Activated CD4-positive, alpha-beta T cell treated with anti-CD3 and anti-CD28 coated beads, Interleukin-2, amount 50 U/mL, for 48 hours (primary cell): Measurements from ENCODE around the gene ABCG4.
"Not testable (repeated sequence)": the region's sequence is repeated elsewhere in the genome, so short reads cannot be mapped to it uniquely, and the experiment has no call there.

Experiments
- DNase-seq, 2 experiments: peaks; one replicate each; pipeline ENCODE4 v3.0.0-alpha.2; 2020

ABCG4 gene

DNA sequence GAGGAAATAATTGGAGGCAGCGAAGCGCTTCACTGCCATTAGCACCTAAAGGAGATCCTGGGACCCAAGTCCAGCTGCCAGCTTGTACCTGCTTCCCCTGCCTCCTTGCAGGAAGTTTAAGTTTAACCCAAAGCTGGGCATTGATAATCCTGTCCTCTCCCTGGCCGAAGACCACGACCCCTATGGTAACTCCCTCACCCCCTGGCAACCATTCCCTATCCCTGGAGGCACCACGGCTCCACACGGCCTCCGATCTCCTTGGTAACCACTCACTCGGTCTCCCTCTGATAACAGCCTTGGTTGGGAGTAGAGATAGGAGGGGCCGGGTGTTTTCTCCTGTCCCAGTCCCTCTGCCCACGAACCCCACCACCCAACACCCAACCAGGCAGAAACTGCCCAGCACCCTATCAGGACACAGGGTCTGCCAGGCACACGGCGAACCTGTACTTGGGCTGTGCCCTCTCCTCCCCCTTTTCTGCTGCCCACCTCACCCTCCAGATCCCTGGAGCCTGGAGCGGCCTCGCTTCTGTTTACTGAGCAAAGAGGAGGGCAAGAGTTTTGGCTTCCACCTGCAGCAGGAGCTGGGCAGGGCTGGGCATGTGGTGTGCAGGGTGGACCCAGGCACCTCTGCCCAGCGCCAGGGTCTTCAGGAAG, 37.3 kb downstream of the ABCG4 start:
- DNase-seq: no peak

- DNase-seq: no peak
Measured at GRCh38 chr11:119187123-119187892, 38.5 kb downstream of the ABCG4 start.

GRCh38 chr11:119188067-119188466, 39.2 kb downstream of the ABCG4 start:
- no peak for DNase-seq

GRCh38 chr11:119188887-119189286, 40.0 kb downstream of the ABCG4 start:
- no peak for DNase-seq

GRCh38 chr11:119189393-119189792, 40.5 kb downstream of the ABCG4 start:
- DNase-seq: no peak

DNA sequence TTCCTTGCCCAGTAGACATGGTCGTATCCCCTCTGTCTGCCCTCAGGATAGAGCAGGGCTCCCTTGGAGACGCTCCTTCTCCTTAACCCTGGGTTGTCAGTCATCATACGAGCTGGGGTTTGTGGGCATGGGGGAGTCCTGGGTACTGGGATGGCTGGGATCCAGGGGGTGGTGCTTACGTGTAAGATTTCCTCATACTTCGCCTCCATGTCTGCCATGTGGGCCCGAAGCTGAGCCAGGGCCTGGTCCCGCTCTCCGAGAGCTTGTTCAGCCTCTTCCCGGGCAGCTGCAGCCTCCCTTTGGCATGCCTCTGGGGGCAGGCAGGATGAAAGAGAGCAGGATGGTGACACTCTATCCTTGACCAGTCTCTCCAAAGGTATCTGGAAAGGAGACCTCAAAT, 41.7 kb downstream of the ABCG4 start:
- no peak for DNase-seq

DNA sequence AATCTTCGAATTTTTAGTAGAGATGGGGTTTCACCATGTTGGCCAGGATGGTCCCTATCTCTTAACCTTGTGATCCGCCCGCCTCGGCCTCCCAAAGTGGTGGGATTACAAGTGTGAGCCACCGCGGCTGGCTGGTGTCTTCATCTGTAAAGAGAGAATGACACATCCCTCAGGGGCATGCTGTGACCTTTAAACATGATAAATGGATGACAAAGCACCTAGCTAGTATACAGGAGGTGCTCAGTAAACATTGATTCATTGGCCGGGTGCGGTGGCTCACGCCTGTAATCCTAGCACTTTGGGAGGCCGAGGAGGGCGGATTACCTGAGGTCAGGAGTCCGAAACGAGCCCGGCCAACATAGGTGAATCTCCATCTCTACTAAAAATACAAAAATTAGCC, 42.4 kb downstream of the ABCG4 start:
- not testable (repeated sequence) for DNase-seq

GRCh38 chr11:119192111-119192510, 43.3 kb downstream of the ABCG4 start:
- no peak for DNase-seq

DNA sequence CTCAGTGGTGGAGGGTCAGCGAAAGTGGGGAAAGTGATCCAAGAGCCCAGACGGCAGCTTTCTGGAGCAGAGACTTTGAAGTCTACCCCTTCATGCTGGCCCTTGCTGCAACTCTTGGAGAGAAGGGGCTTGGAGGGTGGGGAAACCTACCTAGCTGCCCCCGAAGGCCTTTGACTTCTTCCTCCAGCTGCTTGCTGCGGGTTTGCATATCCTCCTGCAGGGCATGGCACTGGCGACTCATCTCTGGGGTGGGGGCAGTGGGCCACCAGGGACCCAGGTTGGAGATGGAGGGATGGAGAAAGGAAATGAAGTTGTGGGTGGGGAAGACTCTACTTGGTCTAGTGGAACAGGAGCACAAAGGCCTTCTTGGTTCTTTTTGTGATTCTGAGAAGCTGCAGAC, 44.1 kb downstream of the ABCG4 start:
- DNase-seq: no peak

GRCh38 chr11:119193626-119194025, 44.8 kb downstream of the ABCG4 start:
- DNase-seq: no peak

GRCh38 chr11:119194811-119195440, 46.1 kb downstream of the ABCG4 start:
- DNase-seq: no peak

DNA sequence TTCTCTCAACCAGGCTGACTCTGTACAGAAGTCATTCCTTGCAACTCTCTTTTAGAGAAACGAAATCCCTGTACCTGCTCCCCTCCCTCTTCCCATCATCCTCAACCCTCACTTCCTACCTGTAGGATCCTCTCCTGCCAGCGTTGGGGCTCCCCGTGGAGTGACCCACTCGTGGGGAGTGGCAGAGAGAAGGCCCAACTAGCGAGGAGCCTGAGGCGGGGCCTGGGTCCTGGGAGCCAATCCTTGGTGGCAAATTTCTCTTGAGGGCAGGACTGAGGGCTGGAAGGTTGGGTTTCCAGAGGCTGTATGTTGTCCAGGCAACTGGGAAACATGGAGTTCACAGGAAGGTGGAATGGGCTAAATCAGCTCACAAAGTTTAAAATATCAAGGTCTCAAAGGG, 46.8 kb downstream of the ABCG4 start:
- peak in 1 of 2 experiments; percentile 14 for DNase-seq

DNA sequence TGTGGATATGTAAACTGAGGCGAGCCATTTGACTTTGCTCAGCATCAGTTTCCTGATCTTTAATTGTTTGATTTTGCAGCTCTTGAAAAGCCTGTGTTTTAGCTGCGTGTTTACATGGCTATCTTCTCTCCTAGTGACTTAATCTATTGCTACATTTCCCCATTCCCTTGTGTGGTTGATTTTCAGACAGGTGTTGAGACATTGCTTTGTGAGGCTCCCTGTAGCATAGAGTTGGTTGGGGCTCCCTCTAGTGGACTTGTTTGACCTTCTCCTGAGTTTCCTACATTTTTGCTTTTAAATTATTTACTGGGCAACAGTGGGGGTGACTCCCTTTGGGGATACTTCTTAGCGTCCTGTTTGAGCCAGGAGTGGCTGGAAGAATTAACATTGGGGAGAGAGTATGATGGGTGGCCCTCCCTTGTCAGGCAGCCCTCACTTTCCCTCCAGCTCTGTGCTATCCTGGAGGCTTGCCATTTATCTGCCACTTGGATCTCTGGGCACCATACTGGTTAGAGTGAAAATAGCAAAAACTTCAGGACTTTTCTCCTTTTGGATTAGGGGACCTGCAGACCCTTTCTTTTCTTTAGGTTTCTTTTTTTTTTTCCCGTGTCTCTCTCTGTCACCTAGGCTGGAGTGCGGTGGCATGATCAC, 48.1 kb downstream of the ABCG4 start:
- peak; percentile 58 to 69 for DNase-seq

DNA sequence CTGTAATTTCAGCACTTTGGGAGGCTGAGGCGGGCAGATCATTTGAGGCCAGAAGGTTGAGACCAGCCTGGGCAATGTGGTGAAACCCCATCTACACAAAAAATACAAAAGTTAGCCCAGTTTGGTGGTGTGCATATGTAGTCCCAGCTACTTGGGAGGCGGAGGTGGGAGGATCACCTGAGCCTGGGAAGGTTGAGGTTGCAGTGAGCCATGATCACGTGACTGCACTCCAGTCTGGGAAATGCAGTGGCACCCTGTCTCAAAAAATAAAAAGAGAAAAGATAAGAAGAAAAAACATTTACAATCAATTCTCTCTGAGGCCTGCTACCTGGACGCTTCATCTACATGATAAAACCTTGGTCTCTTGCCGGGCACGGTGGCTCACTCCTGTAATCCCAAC, 50.1 kb downstream of the ABCG4 start:
- DNase-seq: no peak

DNA sequence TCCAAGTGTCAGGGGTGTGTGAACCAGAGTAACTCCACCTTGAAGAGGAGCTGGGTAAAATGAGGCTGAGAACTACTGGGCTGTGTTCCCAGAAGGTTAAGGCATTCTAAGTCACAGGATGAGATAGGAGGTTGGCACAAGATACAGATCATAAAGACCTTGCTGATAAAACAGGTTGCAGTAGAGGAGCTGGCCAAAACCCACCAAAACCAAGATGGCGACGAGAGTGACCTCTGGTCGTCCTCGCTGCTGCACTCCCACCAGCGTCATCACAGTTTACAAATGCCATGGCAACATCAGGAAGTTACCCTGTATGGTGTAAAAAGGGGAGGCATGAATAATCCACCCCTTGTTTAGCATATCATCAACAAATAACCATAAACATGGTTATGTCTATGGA, 52.4 kb downstream of the ABCG4 start:
- not testable (repeated sequence) for DNase-seq

DNA sequence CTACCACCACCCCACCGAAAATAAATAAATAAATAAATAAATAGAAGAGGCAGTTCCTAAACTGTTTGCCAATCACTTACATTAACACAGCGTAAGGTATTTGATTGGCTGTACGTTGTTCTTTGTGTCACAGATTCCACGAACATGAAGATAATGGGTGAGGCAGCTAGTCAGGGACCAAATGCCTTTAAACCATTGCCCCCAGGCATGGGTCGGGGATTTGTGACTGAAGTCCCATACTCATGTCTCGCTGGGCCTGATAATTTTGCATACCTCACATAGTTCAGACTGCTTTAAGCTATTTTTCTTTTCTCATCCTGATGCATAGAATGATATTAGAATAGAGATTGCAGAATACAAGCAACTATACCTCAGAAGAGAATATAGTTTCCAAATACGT, 53.7 kb downstream of the ABCG4 start:
- DNase-seq: no peak

GRCh38 chr11:119204066-119204465, 55.2 kb downstream of the ABCG4 start:
- DNase-seq: no peak

GRCh38 chr11:119205080-119205479, 56.2 kb downstream of the ABCG4 start:
- no peak for DNase-seq

GRCh38 chr11:119205574-119206510, 57.0 kb downstream of the ABCG4 start, which contains the start of gene CBL:
CBL (plus strand) TSS chr11:119206339; CDS start chr11:119206418, 79 bp downstream.
- DNase-seq: peak; percentile 99

- peak; percentile 64 to 72 for DNase-seq
Measured at GRCh38 chr11:119206511-119207414, 57.9 kb downstream of the ABCG4 start.

DNA sequence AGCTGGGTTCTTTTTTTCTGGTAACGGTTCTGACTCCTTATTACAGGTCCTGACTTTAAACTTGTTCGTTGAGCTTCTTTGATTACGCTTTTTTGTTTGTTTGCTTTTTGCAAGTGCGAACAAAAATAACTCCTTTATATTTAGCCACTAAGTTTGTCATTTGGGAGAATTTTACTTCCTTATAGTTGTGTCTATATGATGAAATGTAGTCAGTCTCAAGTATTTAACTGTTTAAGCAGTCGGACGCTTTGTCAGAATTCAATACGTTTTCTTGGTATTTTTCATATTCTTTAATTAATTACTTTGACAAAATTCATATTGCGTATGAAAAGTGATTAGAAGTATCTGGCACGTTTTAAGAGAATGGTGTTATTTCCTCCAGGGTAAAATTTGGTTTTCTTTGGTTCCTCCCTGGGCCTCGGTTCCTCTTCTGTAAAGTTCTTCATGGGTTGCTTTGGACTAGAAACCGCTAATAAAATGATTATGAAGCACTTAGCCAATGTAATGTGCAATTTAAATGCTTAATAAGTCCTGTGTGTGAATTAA, 58.6 kb downstream of the ABCG4 start:
- no peak for DNase-seq
